Measurements from ENCODE around the gene TRABD2B.

GRCh38 chr1:47924270-47925048 is 72.7 kb downstream of the TRABD2B start:
- TF ChIP-seq, protein P1, sequence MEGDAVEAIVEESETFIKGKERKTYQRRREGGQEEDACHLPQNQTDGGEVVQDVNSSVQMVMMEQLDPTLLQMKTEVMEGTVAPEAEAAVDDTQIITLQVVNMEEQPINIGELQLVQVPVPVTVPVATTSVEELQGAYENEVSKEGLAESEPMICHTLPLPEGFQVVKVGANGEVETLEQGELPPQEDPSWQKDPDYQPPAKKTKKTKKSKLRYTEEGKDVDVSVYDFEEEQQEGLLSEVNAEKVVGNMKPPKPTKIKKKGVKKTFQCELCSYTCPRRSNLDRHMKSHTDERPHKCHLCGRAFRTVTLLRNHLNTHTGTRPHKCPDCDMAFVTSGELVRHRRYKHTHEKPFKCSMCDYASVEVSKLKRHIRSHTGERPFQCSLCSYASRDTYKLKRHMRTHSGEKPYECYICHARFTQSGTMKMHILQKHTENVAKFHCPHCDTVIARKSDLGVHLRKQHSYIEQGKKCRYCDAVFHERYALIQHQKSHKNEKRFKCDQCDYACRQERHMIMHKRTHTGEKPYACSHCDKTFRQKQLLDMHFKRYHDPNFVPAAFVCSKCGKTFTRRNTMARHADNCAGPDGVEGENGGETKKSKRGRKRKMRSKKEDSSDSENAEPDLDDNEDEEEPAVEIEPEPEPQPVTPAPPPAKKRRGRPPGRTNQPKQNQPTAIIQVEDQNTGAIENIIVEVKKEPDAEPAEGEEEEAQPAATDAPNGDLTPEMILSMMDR (IDR thresholded peaks at IDR 0.05) = no peak
- no peak for TF ChIP-seq POLR2A (IDR thresholded peaks at IDR 0.05)

Data from lower leg skin (tissue), 3 donors.